IPS-20b (cell line): ENCODE results near the gene GNPDA2.

ENCODE experiments used
- H3K27ac ChIP-seq: one replicate; pipeline ENCODE4 v1.5.1; 2013; ENCODE audit warnings: low read length
- H3K27me3 ChIP-seq: 2 replicates; pipeline ENCODE4 v1.6.1; 2013; ENCODE audit warnings: mild to moderate bottlenecking, low read length, inconsistent platforms; ENCODE audit not compliant: insufficient read depth
- H3K36me3 ChIP-seq: 2 replicates; pipeline ENCODE4 v1.6.1; 2013; ENCODE audit warnings: low read depth, mild to moderate bottlenecking, inconsistent platforms, low read length, moderate library complexity; ENCODE audit not compliant: insufficient read depth
- H3K4me1 ChIP-seq: 2 replicates; pipeline ENCODE4 v1.6.1; 2013; ENCODE audit warnings: mild to moderate bottlenecking, control low read depth, inconsistent platforms, low read length, moderate library complexity; ENCODE audit not compliant: insufficient read depth
- H3K4me3 ChIP-seq: 2 replicates; pipeline ENCODE4 v1.5.1; 2013; ENCODE audit warnings: mild to moderate bottlenecking, low read length, inconsistent platforms
- H3K9ac ChIP-seq: 2 replicates; pipeline ENCODE4 v1.6.1; 2013; ENCODE audit warnings: low read depth, mild to moderate bottlenecking, inconsistent platforms, low read length, moderate library complexity
- H3K9me3 ChIP-seq: 2 replicates; pipeline ENCODE4 v1.6.1; 2013; ENCODE audit warnings: mild to moderate bottlenecking, low read depth, low read length, inconsistent platforms; ENCODE audit not compliant: insufficient read depth

Gene GNPDA2

GRCh38 chr4:44727471-44727870 lies 1.1 kb upstream of the GNPDA2 start:
- Histone ChIP-seq H3K27ac (no peak overlapping the region), H3K4me1 (no peaks in the 10 kb centered on the region), H3K9ac (no peak overlapping the region), H3K4me3 (no peak overlapping the region), H3K36me3 (no peaks in the 10 kb centered on the region), H3K27me3 (peaks cover 25% of the 10 kb centered on the region), H3K9me3 (no peaks in the 10 kb centered on the region)

- peaks cover 25% of the 10 kb centered on the region for H3K27me3 ChIP-seq
- no peak overlapping the region for H3K27ac ChIP-seq
- H3K9ac ChIP-seq, result peak overlapping the region; percentile 46; the same call in 1 of the 2 replicates
- peak overlapping the region; percentile 81 for H3K4me3 ChIP-seq
- H3K4me1 ChIP-seq, result no peaks in the 10 kb centered on the region
- H3K36me3 ChIP-seq, result no peaks in the 10 kb centered on the region
- H3K9me3 ChIP-seq, result no peaks in the 10 kb centered on the region
Measured at GRCh38 chr4:44725726-44726037, 674 bp downstream of the GNPDA2 start.

GRCh38 chr4:44725166-44725565 lies 1.2 kb downstream of the GNPDA2 start:
- no peak overlapping the region for H3K27ac ChIP-seq
- no peaks in the 10 kb centered on the region for H3K4me1 ChIP-seq
- H3K27me3 ChIP-seq, result peaks cover 25% of the 10 kb centered on the region
- H3K4me3 ChIP-seq, result peak overlapping the region; percentile 81
- peak overlapping the region; percentile 46; the same call in 1 of the 2 replicates for H3K9ac ChIP-seq
- H3K36me3 ChIP-seq, result no peaks in the 10 kb centered on the region
- no peaks in the 10 kb centered on the region for H3K9me3 ChIP-seq

GRCh38 chr4:44722001-44722400 lies 4.4 kb downstream of the GNPDA2 start:
- no peak overlapping the region for H3K27ac ChIP-seq
- H3K4me1 ChIP-seq, result peaks cover 7% of the 10 kb centered on the region; the same call in 1 of the 2 replicates
- no peak overlapping the region for H3K9ac ChIP-seq
- H3K27me3 ChIP-seq, result peaks cover 16% of the 10 kb centered on the region
- no peaks in the 10 kb centered on the region for H3K36me3 ChIP-seq
- no peak overlapping the region for H3K4me3 ChIP-seq
- no peaks in the 10 kb centered on the region for H3K9me3 ChIP-seq

GRCh38 chr4:44720371-44720770 lies 6.0 kb downstream of the GNPDA2 start:
- Histone ChIP-seq H3K4me3 (no peak overlapping the region), H3K27me3 (peaks cover 6% of the 10 kb centered on the region; the same call in 1 of the 2 replicates), H3K36me3 (no peaks in the 10 kb centered on the region), H3K9me3 (no peaks in the 10 kb centered on the region), H3K4me1 (peaks cover 7% of the 10 kb centered on the region; the same call in 1 of the 2 replicates), H3K9ac (no peak overlapping the region), H3K27ac (no peak overlapping the region)

- Histone ChIP-seq H3K4me3 (no peak overlapping the region), H3K9ac (no peak overlapping the region), H3K4me1 (peaks cover 7% of the 10 kb centered on the region; the same call in 1 of the 2 replicates), H3K9me3 (no peaks in the 10 kb centered on the region), H3K36me3 (peaks cover 6% of the 10 kb centered on the region; the same call in 1 of the 2 replicates), H3K27ac (no peak overlapping the region), H3K27me3 (no peaks in the 10 kb centered on the region)
Measured at GRCh38 chr4:44716597-44716996, 9.8 kb downstream of the GNPDA2 start.

- no peaks in the 10 kb centered on the region for H3K27me3 ChIP-seq
- no peak overlapping the region for H3K27ac ChIP-seq
- no peaks in the 10 kb centered on the region for H3K9me3 ChIP-seq
- no peak overlapping the region for H3K9ac ChIP-seq
- H3K36me3 ChIP-seq, result peaks cover 6% of the 10 kb centered on the region; the same call in 1 of the 2 replicates
- H3K4me1 ChIP-seq, result no peaks in the 10 kb centered on the region
- no peak overlapping the region for H3K4me3 ChIP-seq
Measured at GRCh38 chr4:44713125-44713524, 13.2 kb downstream of the GNPDA2 start.

GRCh38 chr4:44704673-44705072 lies 21.7 kb downstream of the GNPDA2 start:
- peaks cover 53% of the 10 kb centered on the region for H3K36me3 ChIP-seq
- no peak overlapping the region for H3K4me3 ChIP-seq
- no peaks in the 10 kb centered on the region for H3K27me3 ChIP-seq
- H3K4me1 ChIP-seq, result no peaks in the 10 kb centered on the region
- H3K27ac ChIP-seq, result no peak overlapping the region
- no peak overlapping the region for H3K9ac ChIP-seq
- H3K9me3 ChIP-seq, result no peaks in the 10 kb centered on the region

GRCh38 chr4:44701037-44701436 lies 25.3 kb downstream of the GNPDA2 start:
- no peak overlapping the region for H3K4me3 ChIP-seq

GRCh38 chr4:44700427-44700826 lies 25.9 kb downstream of the GNPDA2 start:
- Histone ChIP-seq H3K27ac (no peak overlapping the region), H3K36me3 (peaks cover 87% of the 10 kb centered on the region), H3K27me3 (no peaks in the 10 kb centered on the region), H3K4me3 (no peak overlapping the region), H3K9me3 (no peaks in the 10 kb centered on the region), H3K4me1 (no peaks in the 10 kb centered on the region), H3K9ac (no peak overlapping the region)

More at GRCh38 chr4:44701037-44701436, 25.3 kb downstream of the GNPDA2 start:
- Histone ChIP-seq H3K36me3 (peaks cover 81% of the 10 kb centered on the region), H3K9ac (no peak overlapping the region), H3K27ac (no peak overlapping the region), H3K4me1 (no peaks in the 10 kb centered on the region), H3K27me3 (no peaks in the 10 kb centered on the region), H3K9me3 (no peaks in the 10 kb centered on the region)

GRCh38 chr4:44684648-44685047 lies 41.7 kb downstream of the GNPDA2 start:
- H3K9ac ChIP-seq, result no peak overlapping the region
- H3K9me3 ChIP-seq, result no peaks in the 10 kb centered on the region
- H3K4me1 ChIP-seq, result no peaks in the 10 kb centered on the region
- no peak overlapping the region for H3K4me3 ChIP-seq
- H3K27ac ChIP-seq, result no peak overlapping the region
- no peaks in the 10 kb centered on the region for H3K27me3 ChIP-seq
- peaks cover 91% of the 10 kb centered on the region for H3K36me3 ChIP-seq

- Histone ChIP-seq H3K4me3 (peak overlapping the region; percentile 96), H3K27ac (peak overlapping the region; percentile 72), H3K4me1 (peaks cover 8% of the 10 kb centered on the region; the same call in 1 of the 2 replicates), H3K27me3 (no peaks in the 10 kb centered on the region), H3K9me3 (no peaks in the 10 kb centered on the region), H3K36me3 (peaks cover 35% of the 10 kb centered on the region), H3K9ac (peak overlapping the region; percentile 97)
Measured at GRCh38 chr4:44679060-44679459, 47.3 kb downstream of the GNPDA2 start.
